ENCODE measurements around the gene IQGAP1. TPM values are rescaled to one million over a fixed set of nuclear protein-coding genes. Genes with fewer than 3 reads are reported as not detected.

The IQGAP1 gene
- total and polyA plus RNA-seq, 8 donors, result 178 to 296 (median 222) TPM

DNA sequence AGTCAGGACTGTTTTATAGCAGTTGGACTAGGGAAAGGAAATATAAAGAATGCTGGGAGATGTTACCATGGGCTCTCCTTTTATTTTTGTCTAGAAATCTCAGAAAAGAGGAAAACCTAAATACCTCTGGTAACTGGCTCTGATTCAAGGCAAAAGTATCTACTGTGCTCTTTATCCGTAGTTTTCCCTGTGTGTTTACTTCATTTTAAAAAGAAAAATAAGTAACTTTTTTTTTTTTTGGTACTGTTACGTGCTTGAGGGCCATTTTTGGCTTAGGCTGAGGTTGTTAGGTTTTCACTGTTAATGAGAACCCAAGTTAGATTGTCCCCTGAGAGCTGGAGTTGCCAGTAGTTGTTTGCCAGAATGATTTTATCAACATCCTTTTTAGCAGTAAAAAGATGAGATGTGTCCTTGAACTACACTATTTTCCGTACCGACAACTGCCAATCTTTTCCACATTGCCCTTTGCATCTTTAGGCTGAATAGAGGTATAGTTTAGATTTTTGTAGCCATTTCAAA is 35.8 kb downstream of the IQGAP1 start:
- Histone ChIP-seq H3K27me3 (no peaks in the 10 kb centered on the region), H3K4me3 (no peak overlapping the region), H3K27ac (peak overlapping the region in 1 of 2 donors; percentile 51), H3K36me3 (peaks cover 0 to 26% of the 10 kb centered on the region in 2 donors), H3K4me1 (peaks cover 32 to 69% of the 10 kb centered on the region in 2 donors), H3K9me3 (no peaks in the 10 kb centered on the region)
- TF ChIP-seq, protein P1, sequence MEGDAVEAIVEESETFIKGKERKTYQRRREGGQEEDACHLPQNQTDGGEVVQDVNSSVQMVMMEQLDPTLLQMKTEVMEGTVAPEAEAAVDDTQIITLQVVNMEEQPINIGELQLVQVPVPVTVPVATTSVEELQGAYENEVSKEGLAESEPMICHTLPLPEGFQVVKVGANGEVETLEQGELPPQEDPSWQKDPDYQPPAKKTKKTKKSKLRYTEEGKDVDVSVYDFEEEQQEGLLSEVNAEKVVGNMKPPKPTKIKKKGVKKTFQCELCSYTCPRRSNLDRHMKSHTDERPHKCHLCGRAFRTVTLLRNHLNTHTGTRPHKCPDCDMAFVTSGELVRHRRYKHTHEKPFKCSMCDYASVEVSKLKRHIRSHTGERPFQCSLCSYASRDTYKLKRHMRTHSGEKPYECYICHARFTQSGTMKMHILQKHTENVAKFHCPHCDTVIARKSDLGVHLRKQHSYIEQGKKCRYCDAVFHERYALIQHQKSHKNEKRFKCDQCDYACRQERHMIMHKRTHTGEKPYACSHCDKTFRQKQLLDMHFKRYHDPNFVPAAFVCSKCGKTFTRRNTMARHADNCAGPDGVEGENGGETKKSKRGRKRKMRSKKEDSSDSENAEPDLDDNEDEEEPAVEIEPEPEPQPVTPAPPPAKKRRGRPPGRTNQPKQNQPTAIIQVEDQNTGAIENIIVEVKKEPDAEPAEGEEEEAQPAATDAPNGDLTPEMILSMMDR (IDR thresholded peaks at IDR 0.05), result no peak
- no peak for ATAC-seq
- intact Hi-C loops (cut with DNase I), result no loop called here
- no peak for DNase-seq

DNA sequence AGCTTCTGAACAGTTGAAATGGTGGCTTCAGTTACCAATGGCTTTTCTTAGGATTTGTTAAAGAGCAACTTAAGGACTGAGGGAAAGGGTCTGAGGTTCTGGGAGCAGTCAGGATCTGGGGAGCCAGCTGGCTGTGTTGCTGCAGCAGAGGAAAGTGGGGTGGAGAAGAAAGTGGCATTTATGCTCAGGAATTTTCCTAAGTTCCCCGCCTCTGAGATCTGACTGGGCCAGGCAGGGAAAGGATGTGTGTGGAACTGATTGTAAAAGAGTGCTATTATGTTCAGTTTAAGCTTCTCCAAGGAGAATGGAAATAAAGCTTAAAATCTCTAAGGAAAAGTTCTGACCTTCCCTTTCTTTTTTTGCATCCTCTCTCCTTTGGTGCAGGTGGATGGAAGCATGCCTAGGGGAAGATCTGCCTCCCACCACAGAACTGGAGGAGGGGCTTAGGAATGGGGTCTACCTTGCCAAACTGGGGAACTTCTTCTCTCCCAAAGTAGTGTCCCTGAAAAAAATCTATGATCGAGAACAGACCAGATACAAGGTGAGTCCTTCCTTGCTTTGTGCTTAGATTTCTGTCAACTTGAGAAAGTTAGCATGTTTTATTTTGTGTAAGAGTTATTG is 37.8 kb downstream of the IQGAP1 start:
- Histone ChIP-seq H3K27me3 (no peaks in the 10 kb centered on the region), H3K36me3 (peaks cover 0 to 41% of the 10 kb centered on the region in 2 donors), H3K9me3 (no peaks in the 10 kb centered on the region), H3K27ac (no peak overlapping the region), H3K4me1 (peaks cover 13 to 50% of the 10 kb centered on the region in 2 donors), H3K4me3 (no peak overlapping the region)
- TF ChIP-seq, protein P1 (IDR thresholded peaks at IDR 0.05), result no peak
- no peak for DNase-seq
- intact Hi-C loops (cut with DNase I), result no loop called here
- ATAC-seq, result peak; percentile 48

- no peak overlapping the region for H3K27ac ChIP-seq
- no peaks in the 10 kb centered on the region for H3K9me3 ChIP-seq
- ATAC-seq (no peak), DNase-seq (no peak)
- intact Hi-C loops (cut with DNase I), result no loop called here
- TF ChIP-seq, protein P1 (IDR thresholded peaks at IDR 0.05), result no peak
- H3K27me3 ChIP-seq, result no peaks in the 10 kb centered on the region
- peaks cover 7 to 36% of the 10 kb centered on the region in 2 donors for H3K4me1 ChIP-seq
- H3K36me3 ChIP-seq, result peaks cover 0 to 41% of the 10 kb centered on the region in 2 donors
- H3K4me3 ChIP-seq, result no peak overlapping the region
These were observed 39.1 kb downstream of the IQGAP1 start for GRCh38 chr15:90427185-90427584.

DNA sequence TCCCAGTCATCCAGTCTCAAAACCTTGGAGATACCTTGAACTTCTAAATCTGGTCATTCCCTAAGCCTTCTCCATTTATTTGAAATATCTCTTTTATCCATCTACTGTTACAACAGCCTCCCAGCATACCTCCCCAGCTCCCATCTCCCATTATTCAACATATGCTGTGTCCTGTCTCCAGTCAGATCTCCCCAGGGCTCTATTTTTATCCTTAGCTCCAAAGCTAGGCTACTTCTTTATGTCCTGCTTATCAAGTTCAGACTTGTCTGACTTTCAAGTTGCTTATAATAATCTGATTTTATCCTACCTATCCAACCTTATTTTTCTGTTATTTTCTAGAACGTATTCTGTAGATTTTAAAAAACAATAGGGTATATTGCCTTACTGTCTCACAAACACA is 44.2 kb downstream of the IQGAP1 start:
- no peak for ATAC-seq
- DNase-seq, result no peak
- H3K4me1 ChIP-seq, result peaks cover 0 to 26% of the 10 kb centered on the region in 2 donors
- H3K9me3 ChIP-seq, result no peaks in the 10 kb centered on the region
- no peaks in the 10 kb centered on the region for H3K27me3 ChIP-seq
- H3K4me3 ChIP-seq, result no peak overlapping the region
- TF ChIP-seq, protein P1 (IDR thresholded peaks at IDR 0.05), result no peak
- intact Hi-C loops (cut with DNase I), result no loop called here
- no peak overlapping the region for H3K27ac ChIP-seq
- H3K36me3 ChIP-seq, result peaks cover 0 to 65% of the 10 kb centered on the region in 2 donors

DNA sequence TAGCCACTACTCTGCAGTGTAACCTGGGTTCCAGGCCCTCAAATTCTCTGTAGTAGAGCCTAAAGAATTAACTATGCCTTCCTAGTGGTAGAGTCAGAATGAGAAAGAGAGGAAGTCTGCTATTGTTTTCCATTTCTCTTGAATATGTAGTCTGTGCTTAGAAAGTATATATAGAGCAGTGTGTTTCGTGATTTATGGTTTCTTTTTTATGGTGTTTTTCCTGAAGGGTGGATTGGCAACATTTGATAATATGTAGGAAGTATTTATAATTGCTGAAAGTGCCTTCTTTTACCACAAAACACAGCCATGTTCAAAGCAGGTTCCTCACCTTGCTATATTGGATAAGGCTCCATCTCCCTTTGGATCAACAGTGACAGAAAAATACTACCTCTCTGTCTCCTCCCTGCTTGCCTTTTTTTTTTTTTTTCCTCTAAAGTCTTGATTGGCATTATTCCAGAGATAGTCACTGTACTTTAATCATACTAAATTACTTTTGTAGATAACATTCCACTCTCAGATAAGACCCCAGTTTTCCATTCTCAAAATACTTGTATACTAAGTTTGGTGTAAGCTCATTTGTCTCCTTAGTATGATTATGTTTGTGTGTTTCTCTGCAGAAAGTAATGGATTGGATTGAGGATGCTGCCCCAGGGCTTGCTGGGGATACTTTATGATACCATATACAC is 47.8 kb downstream of the IQGAP1 start:
- no peak for ATAC-seq

More for the DNA sequence above, 47.8 kb downstream of the IQGAP1 start:
- peak overlapping the region in 1 of 2 donors; percentile 16 for H3K27ac ChIP-seq
- H3K27me3 ChIP-seq, result no peaks in the 10 kb centered on the region
- no peaks in the 10 kb centered on the region for H3K9me3 ChIP-seq
- DNase-seq, result no peak
- H3K4me3 ChIP-seq, result no peak overlapping the region
- TF ChIP-seq, protein P1 (IDR thresholded peaks at IDR 0.05), result no peak
- peaks cover 0 to 61% of the 10 kb centered on the region in 2 donors for H3K36me3 ChIP-seq
- peaks cover 0 to 28% of the 10 kb centered on the region in 2 donors for H3K4me1 ChIP-seq
- intact Hi-C loops (cut with DNase I), result no loop called here

All from left lung (tissue), 10 donors.